IMR-90 (cell line): ENCODE measurements around the gene GABRB2. TPM values are rescaled to one million over a fixed set of nuclear protein-coding genes. Genes with fewer than 3 reads are reported as not detected.
"Not testable (repeated sequence)": the region's sequence is repeated elsewhere in the genome, so short reads cannot be mapped to it uniquely, and the experiment has no call there.

Experiments used
- ATAC-seq: fragments of 200-7000 bp; cut with Tn5 transposase; 2 replicates; pipeline ENCODE4 v1.9.1; 2020; ENCODE audit warnings: low read depth, mild to moderate bottlenecking, moderate library complexity
- BruUV-seq: library from RNA; stranded (reverse); fragments of 400-500 nt; replicated peaks from 2 replicates; lab custom pipeline; 2021; lab: Mats Ljungman, UMichigan
- CTCF ChIA-PET: fragments of 300-600 bp; formaldehyde crosslinking; extraction: SDS; loops from one replicate; lab custom pipeline; 2021; ENCODE audit warnings: antibody characterized with exemption; lab: Yijun Ruan, JAX
- POLR2A ChIA-PET: fragments of 300-600 bp; sonication (Branson Sonifier 250); formaldehyde crosslinking; loops from one replicate; lab custom pipeline; 2022; ENCODE audit warnings: antibody characterized with exemption; ENCODE audit not compliant: unreplicated experiment; lab: Charles Lee
- DNase-seq: peaks from one replicate; pipeline ENCODE4 v3.0.0; 2013
- H2AFZ ChIP-seq: replicated peaks from 2 replicates; pipeline ENCODE3; 2013; ENCODE audit warnings: low read length, mild to moderate bottlenecking; ENCODE audit not compliant: poor library complexity
- H2AK5ac ChIP-seq: 2 replicates; pipeline ENCODE4 v1.6.1; 2013; ENCODE audit warnings: low read depth, low read length, inconsistent platforms
- H2AK9ac ChIP-seq: replicated peaks from 2 replicates; pipeline ENCODE3; 2013; ENCODE audit warnings: mild to moderate bottlenecking, low read depth, low read length, moderate library complexity; ENCODE audit not compliant: poor library complexity
- H2BK120ac ChIP-seq: 2 replicates; pipeline ENCODE4 v1.6.1; 2013; ENCODE audit warnings: low read depth, low read length, inconsistent platforms
- H2BK15ac ChIP-seq: 3 replicates; pipeline ENCODE4 v1.6.1; 2013; ENCODE audit warnings: low read depth, low read length, inconsistent platforms
- H2BK20ac ChIP-seq: 2 replicates; pipeline ENCODE4 v1.6.1; 2013; ENCODE audit warnings: low read depth, mild to moderate bottlenecking, inconsistent platforms, low read length, moderate library complexity
- H2BK5ac ChIP-seq: 2 replicates; pipeline ENCODE4 v1.6.1; 2013; ENCODE audit warnings: mild to moderate bottlenecking, low read depth, low read length, inconsistent platforms; ENCODE audit not compliant: poor library complexity, severe bottlenecking
- H3K14ac ChIP-seq: replicated peaks from 2 replicates; pipeline ENCODE4 v1.6.1; 2013; ENCODE audit warnings: low read depth, low read length, inconsistent platforms
- H3K18ac ChIP-seq: 2 replicates; pipeline ENCODE4 v1.6.1; 2013; ENCODE audit warnings: low read depth, low read length, control low read depth
- H3K23ac ChIP-seq: 2 replicates; pipeline ENCODE4 v1.6.1; 2013; ENCODE audit warnings: low read depth, low read length, inconsistent platforms
- H3K27ac ChIP-seq: 2 replicates; pipeline ENCODE4 v1.5.1; 2013; ENCODE audit warnings: mild to moderate bottlenecking, control low read depth, low read length; ENCODE audit not compliant: insufficient read depth
- H3K27me3 ChIP-seq: 2 replicates; pipeline ENCODE4 v1.6.1; 2013; ENCODE audit warnings: low read length; ENCODE audit not compliant: control insufficient read depth, insufficient read depth
- H3K36me3 ChIP-seq: 2 replicates; pipeline ENCODE4 v1.6.1; 2013; ENCODE audit warnings: low read length, mixed read lengths; ENCODE audit not compliant: control insufficient read depth, insufficient read depth
- H3K4ac ChIP-seq: 2 replicates; pipeline ENCODE4 v1.6.1; 2013; ENCODE audit warnings: low read depth, low read length, inconsistent platforms
- H3K4me1 ChIP-seq: 2 replicates; pipeline ENCODE4 v1.6.1; 2013; ENCODE audit warnings: low read length, mixed read lengths; ENCODE audit not compliant: control insufficient read depth, insufficient read depth
- H3K4me2 ChIP-seq: 2 replicates; pipeline ENCODE4 v1.6.1; 2013; ENCODE audit warnings: low read depth, mild to moderate bottlenecking, control low read depth, low read length, moderate library complexity
- H3K4me3 ChIP-seq: 2 replicates; pipeline ENCODE4 v1.5.1; 2013; ENCODE audit warnings: low read depth, mild to moderate bottlenecking, control low read depth, low read length, moderate library complexity; ENCODE audit not compliant: insufficient read depth
- H3K56ac ChIP-seq: 2 replicates; pipeline ENCODE4 v1.6.1; 2013; ENCODE audit warnings: low read length, inconsistent platforms; ENCODE audit not compliant: insufficient read depth; ENCODE audit errors: extremely low read depth
- H3K79me1 ChIP-seq, 2 experiments: 2 replicates each; pipeline ENCODE4 v1.6.1; 2013; ENCODE audit warnings: low read length in 2 of 2, inconsistent platforms in 1 of 2, low read depth in 1 of 2
- H3K9ac ChIP-seq: 2 replicates; pipeline ENCODE4 v1.6.1; 2013; ENCODE audit warnings: low read depth, low read length, control low read depth
- H3K9me1 ChIP-seq: 2 replicates; pipeline ENCODE4 v1.6.1; 2013; ENCODE audit warnings: low read length, inconsistent platforms; ENCODE audit not compliant: insufficient read depth
- H3K9me3 ChIP-seq: 2 replicates; pipeline ENCODE4 v1.6.1; 2013; ENCODE audit warnings: low read length; ENCODE audit not compliant: control insufficient read depth, insufficient read depth
- H4K20me1 ChIP-seq: 2 replicates; pipeline ENCODE4 v1.6.1; 2013; ENCODE audit warnings: low read length, inconsistent platforms; ENCODE audit not compliant: insufficient read depth
- H4K5ac ChIP-seq: 2 replicates; pipeline ENCODE4 v1.6.1; 2013; ENCODE audit warnings: mild to moderate bottlenecking, low read depth, low read length, control low read depth
- H4K8ac ChIP-seq, 2 experiments: 2 replicates each; pipeline ENCODE4 v1.6.1; 2013; ENCODE audit warnings: low read depth in 2 of 2, low read length in 2 of 2, control low read depth in 1 of 2, inconsistent platforms in 1 of 2
- H4K91ac ChIP-seq: 2 replicates; pipeline ENCODE4 v1.6.1; 2013; ENCODE audit warnings: low read depth, low read length, inconsistent platforms; ENCODE audit not compliant: insufficient read depth
- BHLHE40 ChIP-seq: fragments of 150-350 bp; IDR thresholded peaks from 2 replicates; pipeline ENCODE4 v1.6.1; 2016; ENCODE audit warnings: mild to moderate bottlenecking, low read depth, low read length
- MAZ ChIP-seq: IDR thresholded peaks from 2 replicates; pipeline ENCODE4 v1.6.1; 2012; ENCODE audit warnings: low read depth, mild to moderate bottlenecking, low read length, improper control_type of control experiment, moderate library complexity, borderline replicate concordance
- WGBS, 2 experiments: methylation state at CpG; one replicate each; pipeline versions ENCODE4 v1.1.5 to v1.1.7; 2013; ENCODE audit warnings: missing lambda C conversion rate in 2 of 2; ENCODE audit not compliant: insufficient read length in 1 of 2; ENCODE audit errors: extremely low coverage in 2 of 2; 5-methylcytosine and 5-hydroxymethylcytosine counted together
- dilution Hi-C: fragments of 300-500 bp; cut with HindIII; formaldehyde crosslinking; loops from one replicate; pipeline ENCODE4 v1.14.3; 2018; ENCODE audit warnings: low sequenced_read_pairs; ENCODE audit not compliant: unreplicated experiment
- in situ Hi-C: fragments of 300-500 bp; cut with MboI; formaldehyde crosslinking; loops from 3 replicates; pipeline ENCODE4 v1.14.3; 2019; ENCODE audit warnings: low sequenced_read_pairs, inconsistent platforms, mixed read lengths
- intact Hi-C: fragments of 100-400 bp; cut with micrococcal nuclease; formaldehyde crosslinking; loops from 2 replicates; pipeline ENCODE4 v1.10.0; 2022
- polyA plus RNA-seq, 3 experiments: library from polyadenylated mRNA; depleted of rRNA; stranded (reverse); fragments of >200 nt; gene quantifications; 2 replicates each; pipeline ENCODE4 v1.2.3, GENCODE V29; 2012; ENCODE audit warnings: low replicate concordance in 1 of 3
- total RNA-seq: library from RNA; depleted of rRNA; stranded (reverse); fragments of >200 nt; gene quantifications from 2 replicates; pipeline ENCODE4 v1.2.3, GENCODE V29; 2012

GABRB2 gene
- total and polyA plus RNA-seq, 2 of the 4 experiments (the other 2 are of a cell fraction), result not detected

DNA sequence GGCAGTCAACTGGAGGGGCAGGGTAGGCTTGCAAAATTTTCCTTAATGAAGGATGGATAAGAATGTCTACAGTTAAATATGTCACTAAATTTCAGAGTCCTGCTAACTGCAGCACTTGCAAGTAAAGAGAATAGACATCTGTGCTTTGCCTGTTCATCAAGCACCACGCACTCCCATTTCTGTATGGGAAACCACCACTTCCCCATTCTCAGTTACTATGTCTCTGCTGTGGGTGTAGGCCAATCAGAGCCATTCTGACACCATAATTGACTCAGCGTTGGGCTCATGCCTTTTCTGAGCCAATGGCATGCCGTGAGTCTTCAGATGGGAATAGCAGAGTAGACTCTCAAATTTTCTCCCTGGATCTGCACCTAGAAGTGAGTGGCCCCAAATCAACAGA lies 247.5 kb downstream of the GABRB2 start:
- H3K9ac ChIP-seq, result no peak overlapping the region
- no peak overlapping the region for H2BK5ac ChIP-seq
- no peak for ATAC-seq
- H2BK20ac ChIP-seq, result no peak overlapping the region
- H2BK120ac ChIP-seq, result no peak overlapping the region
- H3K4me1 ChIP-seq, result no peaks in the 10 kb centered on the region
- ChIA-PET POLR2A (no interaction called here), CTCF (no interaction called here)
- no peak overlapping the region for H4K5ac ChIP-seq
- no peak overlapping the region for H3K14ac ChIP-seq
- H4K91ac ChIP-seq, result no peak overlapping the region
- dilution Hi-C loops (no loop called here), in situ Hi-C loops (no loop called here), intact Hi-C loops (no loop called here)
- no peak overlapping the region for H3K4me2 ChIP-seq
- no TSS peak for BruUV-seq
- no CpG with 5 or more reads among the region's 3 CpGs for WGBS, 2 experiments
- H2AK5ac ChIP-seq, result no peak overlapping the region
- no peak for TF ChIP-seq MAZ
- no peak for TF ChIP-seq BHLHE40
- H3K56ac ChIP-seq, result no peak overlapping the region
- DNase-seq, result no peak
- no peak overlapping the region for H3K23ac ChIP-seq
- no peaks in the 10 kb centered on the region for H3K27me3 ChIP-seq
- H2BK15ac ChIP-seq, result no peak overlapping the region
- H3K27ac ChIP-seq, result no peak overlapping the region
- no peak overlapping the region for H3K4me3 ChIP-seq
- no peak overlapping the region for H4K8ac ChIP-seq
- no peaks in the 10 kb centered on the region for H3K79me1 ChIP-seq
- H3K9me1 ChIP-seq, result no peaks in the 10 kb centered on the region
- 0 out of 2 replicates have a peak, but pooled peaks cover 6% of the 10 kb centered on the region for H3K9me3 ChIP-seq
- H3K18ac ChIP-seq, result no peak overlapping the region
- no peak overlapping the region for H2AFZ ChIP-seq
- no peaks in the 10 kb centered on the region for H3K36me3 ChIP-seq
- no peak overlapping the region for H3K4ac ChIP-seq
- H4K20me1 ChIP-seq, result no peaks in the 10 kb centered on the region
- no peak overlapping the region for H2AK9ac ChIP-seq

DNA sequence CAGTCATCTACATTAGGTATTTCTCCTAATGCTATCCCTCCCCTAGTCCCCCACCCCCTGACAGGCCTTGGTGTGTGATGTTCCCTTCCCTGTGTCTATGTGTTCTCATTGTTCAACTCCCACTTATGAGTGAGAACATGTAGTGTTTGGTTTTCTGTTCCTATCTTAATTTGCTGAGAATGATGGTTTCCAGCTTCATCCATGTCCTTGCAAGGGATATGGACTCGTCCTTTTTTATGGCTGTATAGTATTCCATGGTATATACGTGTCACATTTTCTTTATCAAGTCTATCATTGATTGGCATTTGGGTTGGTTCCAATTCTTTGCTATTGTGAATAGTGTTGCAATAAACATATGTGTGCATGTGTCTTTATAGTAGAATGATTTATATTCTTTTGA lies 249.1 kb downstream of the GABRB2 start:
- H3K9me1 ChIP-seq, H3K23ac ChIP-seq, H3K4me1 ChIP-seq, intact Hi-C loops, H3K4me3 ChIP-seq, H2AK9ac ChIP-seq, dilution Hi-C loops, H3K79me1 ChIP-seq, H2BK5ac ChIP-seq, H2BK15ac ChIP-seq, CTCF ChIA-PET, H3K36me3 ChIP-seq, H2AFZ ChIP-seq, ATAC-seq, H3K9ac ChIP-seq, H2BK20ac ChIP-seq, H4K91ac ChIP-seq, H3K9me3 ChIP-seq, H4K5ac ChIP-seq, BruUV-seq, H3K18ac ChIP-seq, H3K14ac ChIP-seq, H2BK120ac ChIP-seq, DNase-seq, POLR2A ChIA-PET, H3K56ac ChIP-seq, H3K27me3 ChIP-seq, H3K27ac ChIP-seq, in situ Hi-C loops, H2AK5ac ChIP-seq, H3K4me2 ChIP-seq, H4K8ac ChIP-seq, H4K20me1 ChIP-seq, H3K4ac ChIP-seq: not testable (repeated sequence)
- WGBS, 2 experiments, result no CpG with 5 or more reads among the region's 2 CpGs
